GM12878 (cell line): ENCODE data around the gene ERVH48-1. TPM values are rescaled to one million over a fixed set of nuclear protein-coding genes. Genes with fewer than 3 reads are reported as not detected.

Source experiments
- ATAC-seq: fragments of 200-7000 bp; cut with Tn5 transposase; 3 replicates; pipeline ENCODE4 v1.9.1; 2020; ENCODE audit warnings: mild to moderate bottlenecking, moderate library complexity
- BruUV-seq: library from RNA; stranded (reverse); fragments of 400-500 nt; replicated peaks from 2 replicates; lab custom pipeline; 2021; lab: Mats Ljungman, UMichigan
- CTCF ChIA-PET: fragments of 300-600 bp; sonication (Branson Sonifier 250); formaldehyde crosslinking; extraction: SDS; loops from one replicate; lab custom pipeline; 2021; ENCODE audit warnings: inconsistent platforms; lab: Yijun Ruan, JAX
- POLR2A ChIA-PET: fragments of 350-600 bp; formaldehyde crosslinking; extraction: SDS; loops from one replicate; lab custom pipeline; 2021; ENCODE audit warnings: inconsistent platforms; lab: Charles Lee
- RAD21 ChIA-PET: fragments of 300-600 bp; sonication (Branson Sonifier 250); formaldehyde crosslinking; loops from one replicate; lab custom pipeline; 2023; ENCODE audit warnings: antibody characterized with exemption; ENCODE audit not compliant: unreplicated experiment; lab: Charles Lee
- SMC1A ChIA-PET: fragments of 300-600 bp; sonication (Branson Sonifier 250); formaldehyde crosslinking; loops from one replicate; lab custom pipeline; 2023; ENCODE audit not compliant: unreplicated experiment, uncharacterized antibody; lab: Charles Lee
- DNase-seq: peaks from one replicate; pipeline ENCODE4 v3.0.0-alpha.2; 2011; ENCODE audit warnings: low read depth, low spot score
- FAIRE-seq: peaks from 3 replicates; lab custom pipeline; 2011; peaks lifted over from hg19 to GRCh38; lab: Jason Lieb, UNC
- H2AFZ ChIP-seq: 2 replicates; pipeline ENCODE4 v1.6.0; 2011; ENCODE audit warnings: low read depth, low read length, control low read depth; ENCODE audit not compliant: control insufficient read depth
- H3K27ac ChIP-seq: 2 replicates; pipeline ENCODE4 v1.5.1; 2011; ENCODE audit warnings: control low read depth; ENCODE audit not compliant: control insufficient read depth, insufficient read depth
- H3K27me3 ChIP-seq, 2 experiments: replicated peaks in 1 of 2; 2 replicates each; pipeline versions ENCODE4 v1.6.0 to v1.6.1; 2011; ENCODE audit warnings: low read length in 1 of 2; ENCODE audit not compliant: control insufficient read depth in 2 of 2, insufficient read depth in 2 of 2
- H3K36me3 ChIP-seq, 2 experiments: 2 replicates each; pipeline ENCODE4 v1.5.1; 2011; ENCODE audit warnings: low read length in 1 of 2; ENCODE audit not compliant: control insufficient read depth in 2 of 2, insufficient read depth in 2 of 2
- H3K4me1 ChIP-seq: 2 replicates; pipeline ENCODE4 v1.6.1; 2011; ENCODE audit warnings: mild to moderate bottlenecking, low read length, moderate library complexity, mixed read lengths; ENCODE audit not compliant: control insufficient read depth, insufficient read depth
- H3K4me2 ChIP-seq: 2 replicates; pipeline ENCODE4 v1.6.0; 2011; ENCODE audit warnings: control low read depth; ENCODE audit not compliant: control insufficient read depth, insufficient read depth
- H3K4me3 ChIP-seq: fragments of 200-600 bp; sonication (generic); 2 replicates; pipeline ENCODE4 v1.5.1; 2016
- H3K79me2 ChIP-seq: 2 replicates; pipeline ENCODE4 v1.6.0; 2011; ENCODE audit warnings: low read length; ENCODE audit not compliant: control insufficient read depth, insufficient read depth
- H3K9ac ChIP-seq: 2 replicates; pipeline ENCODE4 v1.8.0; 2011; ENCODE audit warnings: low read length, control low read depth, mixed read lengths; ENCODE audit not compliant: control insufficient read depth, insufficient read depth
- H3K9me3 ChIP-seq: replicated peaks from 3 replicates; pipeline ENCODE4 v1.5.1; 2011; ENCODE audit warnings: mild to moderate bottlenecking, low read length; ENCODE audit not compliant: control insufficient read depth, insufficient read depth
- H4K20me1 ChIP-seq: 2 replicates; pipeline ENCODE4 v1.6.0; 2011; ENCODE audit not compliant: control insufficient read depth, insufficient read depth
- BCL3 ChIP-seq: IDR thresholded peaks from 2 replicates; pipeline ENCODE4 v1.6.1; 2011; ENCODE audit warnings: borderline replicate concordance, low read depth, mild to moderate bottlenecking, moderate library complexity, low read length; ENCODE audit not compliant: insufficient read depth, poor library complexity, severe bottlenecking
- CHD2 ChIP-seq: IDR thresholded peaks from 2 replicates; pipeline ENCODE4 v1.6.1; 2011; ENCODE audit warnings: low read depth, low read length, improper control_type of control experiment, borderline replicate concordance
- EGR1 ChIP-seq, 2 experiments: IDR thresholded peaks; 1 replicate in 1 of 2; 2 replicates in 1 of 2; pipeline ENCODE4 v1.6.1; 2011 to 2012; ENCODE audit warnings: low read depth in 2 of 2, low read length in 2 of 2, borderline replicate concordance in 1 of 2, mild to moderate bottlenecking in 1 of 2, moderate library complexity in 1 of 2
- GATAD2B ChIP-seq: fragments of 450-650 bp; conservative IDR thresholded peaks from 2 replicates; pipeline ENCODE4 v1.6.1; 2017; ENCODE audit warnings: low read depth, mild to moderate bottlenecking, moderate library complexity
- HDAC6 ChIP-seq: fragments of 200-600 bp; sonication (generic); IDR thresholded peaks from one replicate; pipeline ENCODE4 v1.8.0; 2017; ENCODE audit warnings: antibody characterized with exemption; ENCODE audit not compliant: unreplicated experiment
- POLR2A ChIP-seq: IDR thresholded peaks from 2 replicates; pipeline ENCODE4 v1.6.1; 2011; ENCODE audit warnings: low read depth, mild to moderate bottlenecking, low read length
- RFX5 ChIP-seq: IDR thresholded peaks from 2 replicates; pipeline ENCODE4 v1.6.1; 2011; ENCODE audit warnings: low read depth, low read length, improper control_type of control experiment
- WRNIP1 ChIP-seq: IDR thresholded peaks from 2 replicates; pipeline ENCODE4 v1.6.1; 2011; ENCODE audit warnings: low read depth, low read length, improper control_type of control experiment, borderline replicate concordance
- ZNF274 ChIP-seq: IDR thresholded peaks from one replicate; pipeline ENCODE4 v1.8.0; 2011; ENCODE audit not compliant: insufficient read length, insufficient read depth
- ZSCAN29 ChIP-seq: fragments of 450-650 bp; IDR thresholded peaks from 2 replicates; pipeline ENCODE4 v1.6.1; 2017; ENCODE audit warnings: mild to moderate bottlenecking, moderate library complexity
- WGBS: methylation state at CpG from one replicate; pipeline ENCODE4 v1.1.6; 2016; ENCODE audit warnings: low lambda C conversion rate; ENCODE audit not compliant: insufficient replicate concordance, insufficient coverage; ENCODE audit errors: missing lambda C conversion rate; 5-methylcytosine and 5-hydroxymethylcytosine counted together
- in situ Hi-C: fragments of 300-500 bp; cut with MboI; formaldehyde crosslinking; loops from 9 replicates; pipeline ENCODE4 v1.14.3; 2018; ENCODE audit warnings: mixed read lengths
- intact Hi-C: fragments of 100-400 bp; cut with micrococcal nuclease; formaldehyde crosslinking; loops from one replicate; pipeline ENCODE4 v1.14.2; 2022; ENCODE audit not compliant: unreplicated experiment
- polyA plus RNA-seq, 11 experiments: library from polyadenylated mRNA; depleted of rRNA in 4 of 11; unstranded in 6 of 11; stranded (reverse) in 5 of 11; fragments of >200 nt; fragmentation: Nextera tagmentation in 4 of 11; fragmentation: Illumina TruSeq in 1 of 11; extraction: Ambion mirVana in 4 of 11; extraction: Trizol in 1 of 11; gene quantifications; 1 replicate in 1 of 11; 2 replicates in 10 of 11; pipeline versions ENCODE4 v1.2.1 to v1.2.3, GENCODE V29; 2011 to 2016; ENCODE audit warnings: inconsistent platforms in 2 of 11, missing spikeins in 2 of 11, low read depth in 1 of 11
- total RNA-seq, 4 experiments: library from RNA; depleted of rRNA in 3 of 4; stranded (reverse); fragments of >200 nt in 3 of 4; fragmentation: Illumina TruSeq in 1 of 4; extraction: Trizol in 1 of 4; gene quantifications; 2 replicates each; pipeline versions ENCODE4 v1.2.1 to v1.2.3, GENCODE V29; 2013 to 2021
- TF ChIP-seq, protein P1 (sequence below): fragments of 450-650 bp; IDR thresholded peaks from 2 replicates; pipeline ENCODE4 v1.6.1; 2017; ENCODE audit warnings: borderline replicate concordance
- TF ChIP-seq, protein P2 (sequence below): IDR thresholded peaks from 2 replicates; pipeline ENCODE4 v1.6.1; 2012; ENCODE audit warnings: improper control_type of control experiment, low read depth, low read length; ENCODE audit not compliant: insufficient replicate concordance
- TF ChIP-seq, protein P3 (sequence below): fragments of 150-350 bp; IDR thresholded peaks from 2 replicates; pipeline ENCODE4 v1.6.1; 2014; ENCODE audit warnings: mild to moderate bottlenecking, low read depth, low read length

The ERVH48-1 gene
- total and polyA plus RNA-seq, 10 of the 15 experiments (the other 5 are each of a cell fraction or from before 2014, with no cell fraction given): 0.03 to 0.30 (median 0.13) TPM; not detected in 7

- SMC1A ChIA-PET: no interaction called here
- Histone ChIP-seq H3K79me2 (no peaks in the 10 kb centered on the region; the same call in 1 of the 2 replicates), H3K9me3 (no peaks in the 10 kb centered on the region), H3K27ac (no peak overlapping the region), H3K36me3 (peaks cover 5 to 27% of the 10 kb centered on the region in 2 experiments), H3K27me3 (no peaks in the 10 kb centered on the region), H2AFZ (no peak overlapping the region), H3K9ac (no peak overlapping the region), H3K4me3 (no peak overlapping the region), H3K4me2 (no peak overlapping the region), H3K4me1 (no peaks in the 10 kb centered on the region), H4K20me1 (no peaks in the 10 kb centered on the region)
- BruUV-seq: no TSS peak
- CTCF ChIA-PET: no interaction called here
- POLR2A ChIA-PET: interaction anchor here (1.0 kb wide), 1 partner anchor 11 kb away, joined by 3 read pairs; no protein-coding TSS in a partner anchor
- no peak for FAIRE-seq
- no peak for ATAC-seq
- DNase-seq: no peak
- WGBS: 95% methylated on average over 4 of the region's 4 CpGs
- RAD21 ChIA-PET: no interaction called here
- intact Hi-C loops (no loop called here), in situ Hi-C loops (no loop called here)
- TF ChIP-seq, protein P1, sequence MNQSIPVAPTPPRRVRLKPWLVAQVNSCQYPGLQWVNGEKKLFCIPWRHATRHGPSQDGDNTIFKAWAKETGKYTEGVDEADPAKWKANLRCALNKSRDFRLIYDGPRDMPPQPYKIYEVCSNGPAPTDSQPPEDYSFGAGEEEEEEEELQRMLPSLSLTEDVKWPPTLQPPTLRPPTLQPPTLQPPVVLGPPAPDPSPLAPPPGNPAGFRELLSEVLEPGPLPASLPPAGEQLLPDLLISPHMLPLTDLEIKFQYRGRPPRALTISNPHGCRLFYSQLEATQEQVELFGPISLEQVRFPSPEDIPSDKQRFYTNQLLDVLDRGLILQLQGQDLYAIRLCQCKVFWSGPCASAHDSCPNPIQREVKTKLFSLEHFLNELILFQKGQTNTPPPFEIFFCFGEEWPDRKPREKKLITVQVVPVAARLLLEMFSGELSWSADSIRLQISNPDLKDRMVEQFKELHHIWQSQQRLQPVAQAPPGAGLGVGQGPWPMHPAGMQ: no peak
- no peak for TF ChIP-seq WRNIP1
- TF ChIP-seq CHD2: no peak
- no peak for TF ChIP-seq RFX5
- no peak for TF ChIP-seq GATAD2B
- no peak for TF ChIP-seq EGR1 (IDR thresholded peaks at IDR 0.05; ENCODE audit: borderline replicate concordance in 1 of 2, low read depth in 2 of 2, low read length in 2 of 2)
- TF ChIP-seq, protein P2, sequence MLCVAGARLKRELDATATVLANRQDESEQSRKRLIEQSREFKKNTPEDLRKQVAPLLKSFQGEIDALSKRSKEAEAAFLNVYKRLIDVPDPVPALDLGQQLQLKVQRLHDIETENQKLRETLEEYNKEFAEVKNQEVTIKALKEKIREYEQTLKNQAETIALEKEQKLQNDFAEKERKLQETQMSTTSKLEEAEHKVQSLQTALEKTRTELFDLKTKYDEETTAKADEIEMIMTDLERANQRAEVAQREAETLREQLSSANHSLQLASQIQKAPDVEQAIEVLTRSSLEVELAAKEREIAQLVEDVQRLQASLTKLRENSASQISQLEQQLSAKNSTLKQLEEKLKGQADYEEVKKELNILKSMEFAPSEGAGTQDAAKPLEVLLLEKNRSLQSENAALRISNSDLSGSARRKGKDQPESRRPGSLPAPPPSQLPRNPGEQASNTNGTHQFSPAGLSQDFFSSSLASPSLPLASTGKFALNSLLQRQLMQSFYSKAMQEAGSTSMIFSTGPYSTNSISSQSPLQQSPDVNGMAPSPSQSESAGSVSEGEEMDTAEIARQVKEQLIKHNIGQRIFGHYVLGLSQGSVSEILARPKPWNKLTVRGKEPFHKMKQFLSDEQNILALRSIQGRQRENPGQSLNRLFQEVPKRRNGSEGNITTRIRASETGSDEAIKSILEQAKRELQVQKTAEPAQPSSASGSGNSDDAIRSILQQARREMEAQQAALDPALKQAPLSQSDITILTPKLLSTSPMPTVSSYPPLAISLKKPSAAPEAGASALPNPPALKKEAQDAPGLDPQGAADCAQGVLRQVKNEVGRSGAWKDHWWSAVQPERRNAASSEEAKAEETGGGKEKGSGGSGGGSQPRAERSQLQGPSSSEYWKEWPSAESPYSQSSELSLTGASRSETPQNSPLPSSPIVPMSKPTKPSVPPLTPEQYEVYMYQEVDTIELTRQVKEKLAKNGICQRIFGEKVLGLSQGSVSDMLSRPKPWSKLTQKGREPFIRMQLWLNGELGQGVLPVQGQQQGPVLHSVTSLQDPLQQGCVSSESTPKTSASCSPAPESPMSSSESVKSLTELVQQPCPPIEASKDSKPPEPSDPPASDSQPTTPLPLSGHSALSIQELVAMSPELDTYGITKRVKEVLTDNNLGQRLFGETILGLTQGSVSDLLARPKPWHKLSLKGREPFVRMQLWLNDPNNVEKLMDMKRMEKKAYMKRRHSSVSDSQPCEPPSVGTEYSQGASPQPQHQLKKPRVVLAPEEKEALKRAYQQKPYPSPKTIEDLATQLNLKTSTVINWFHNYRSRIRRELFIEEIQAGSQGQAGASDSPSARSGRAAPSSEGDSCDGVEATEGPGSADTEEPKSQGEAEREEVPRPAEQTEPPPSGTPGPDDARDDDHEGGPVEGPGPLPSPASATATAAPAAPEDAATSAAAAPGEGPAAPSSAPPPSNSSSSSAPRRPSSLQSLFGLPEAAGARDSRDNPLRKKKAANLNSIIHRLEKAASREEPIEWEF: no peak
- TF ChIP-seq BCL3: no peak
- no peak for TF ChIP-seq HDAC6
- no peak for TF ChIP-seq POLR2A
- no peak for TF ChIP-seq ZNF274
- TF ChIP-seq, protein P3, sequence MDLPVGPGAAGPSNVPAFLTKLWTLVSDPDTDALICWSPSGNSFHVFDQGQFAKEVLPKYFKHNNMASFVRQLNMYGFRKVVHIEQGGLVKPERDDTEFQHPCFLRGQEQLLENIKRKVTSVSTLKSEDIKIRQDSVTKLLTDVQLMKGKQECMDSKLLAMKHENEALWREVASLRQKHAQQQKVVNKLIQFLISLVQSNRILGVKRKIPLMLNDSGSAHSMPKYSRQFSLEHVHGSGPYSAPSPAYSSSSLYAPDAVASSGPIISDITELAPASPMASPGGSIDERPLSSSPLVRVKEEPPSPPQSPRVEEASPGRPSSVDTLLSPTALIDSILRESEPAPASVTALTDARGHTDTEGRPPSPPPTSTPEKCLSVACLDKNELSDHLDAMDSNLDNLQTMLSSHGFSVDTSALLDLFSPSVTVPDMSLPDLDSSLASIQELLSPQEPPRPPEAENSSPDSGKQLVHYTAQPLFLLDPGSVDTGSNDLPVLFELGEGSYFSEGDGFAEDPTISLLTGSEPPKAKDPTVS: no peak
- TF ChIP-seq ZSCAN29: no peak
Measured at GRCh38 chr21:42900446-42900845, 25.0 kb downstream of the ERVH48-1 start.
